IPS-15b (cell line): Measurements from ENCODE around the gene NFATC2.

Source experiments
- H3K27me3 ChIP-seq: one replicate; pipeline ENCODE4 v1.6.1; 2013; ENCODE audit warnings: low read length; ENCODE audit not compliant: control insufficient read depth, insufficient read depth
- H3K36me3 ChIP-seq: one replicate; pipeline ENCODE4 v1.6.1; 2013; ENCODE audit warnings: low read length; ENCODE audit not compliant: control insufficient read depth, insufficient read depth
- H3K4me1 ChIP-seq: one replicate; pipeline ENCODE4 v1.6.1; 2013; ENCODE audit warnings: mild to moderate bottlenecking, low read length; ENCODE audit not compliant: control insufficient read depth, insufficient read depth
- H3K4me3 ChIP-seq: one replicate; pipeline ENCODE4 v1.5.1; 2013; ENCODE audit warnings: low read depth, low read length
- H3K9ac ChIP-seq: one replicate; pipeline ENCODE4 v1.6.1; 2013; ENCODE audit warnings: low read depth, mild to moderate bottlenecking, low read length
- H3K9me3 ChIP-seq: one replicate; pipeline ENCODE4 v1.6.1; 2013; ENCODE audit warnings: mild to moderate bottlenecking, low read length; ENCODE audit not compliant: control insufficient read depth, insufficient read depth

NFATC2 gene

DNA sequence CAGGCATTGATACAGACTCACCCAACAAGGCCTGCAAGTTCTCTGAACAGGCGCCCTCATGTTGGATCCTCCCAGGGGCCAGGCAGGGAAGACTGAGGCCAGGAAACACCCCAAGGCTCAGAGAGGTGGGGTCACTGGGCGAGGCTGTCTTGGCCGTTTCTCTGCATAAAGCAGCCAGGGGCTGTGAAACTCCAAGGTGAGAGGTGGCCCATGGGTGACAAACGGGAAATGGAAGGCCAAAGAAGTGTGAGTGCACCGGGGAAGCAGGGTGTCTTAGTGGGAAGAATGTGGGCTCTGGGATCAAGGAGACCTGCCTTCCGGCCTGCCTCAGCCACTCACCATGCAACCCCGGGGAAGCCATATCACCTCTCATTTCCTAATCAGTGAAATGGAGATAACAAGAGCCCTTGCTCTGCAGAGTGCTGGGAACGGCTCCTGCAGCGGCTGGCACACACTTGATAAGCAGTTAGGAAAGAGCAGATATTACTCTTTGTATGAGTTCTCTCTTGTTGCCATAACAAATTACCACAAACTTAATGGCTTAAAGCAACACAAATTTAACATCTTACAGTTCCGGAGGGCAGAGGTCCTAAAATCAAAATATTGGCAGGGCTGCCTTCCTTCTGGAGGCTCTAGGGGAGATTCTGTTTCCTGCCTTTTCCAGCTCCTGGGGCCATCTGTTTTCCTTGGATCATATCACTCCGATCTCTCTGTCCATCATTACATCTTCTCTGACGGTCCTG, 168.6 kb downstream of the NFATC2 start:
- Histone ChIP-seq H3K9ac (no peak overlapping the region), H3K4me3 (no peak overlapping the region), H3K4me1 (no peaks in the 10 kb centered on the region), H3K9me3 (no peaks in the 10 kb centered on the region), H3K36me3 (no peaks in the 10 kb centered on the region), H3K27me3 (no peaks in the 10 kb centered on the region)

DNA sequence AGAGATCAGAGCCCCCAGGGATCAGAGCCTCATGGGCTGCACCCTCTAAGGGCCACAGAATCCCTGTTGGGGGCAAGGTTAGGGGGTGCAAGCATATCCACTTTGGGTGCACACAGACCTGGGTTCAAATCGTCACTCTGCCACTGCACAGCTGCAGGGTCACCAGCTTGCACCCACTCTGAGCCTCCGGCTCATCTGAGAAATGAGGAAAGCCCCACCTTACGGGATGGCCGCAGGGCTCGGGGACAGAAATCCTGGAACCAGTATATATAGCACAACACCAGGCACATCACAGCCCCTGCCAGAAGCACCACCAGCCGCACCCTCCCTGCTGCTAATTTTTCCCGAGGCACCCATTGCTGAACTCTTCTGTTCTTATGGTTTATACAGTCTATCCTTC, 169.6 kb downstream of the NFATC2 start:
- Histone ChIP-seq H3K4me1 (no peaks in the 10 kb centered on the region), H3K9ac (no peak overlapping the region), H3K9me3 (no peaks in the 10 kb centered on the region), H3K4me3 (no peak overlapping the region), H3K36me3 (no peaks in the 10 kb centered on the region), H3K27me3 (no peaks in the 10 kb centered on the region)

DNA sequence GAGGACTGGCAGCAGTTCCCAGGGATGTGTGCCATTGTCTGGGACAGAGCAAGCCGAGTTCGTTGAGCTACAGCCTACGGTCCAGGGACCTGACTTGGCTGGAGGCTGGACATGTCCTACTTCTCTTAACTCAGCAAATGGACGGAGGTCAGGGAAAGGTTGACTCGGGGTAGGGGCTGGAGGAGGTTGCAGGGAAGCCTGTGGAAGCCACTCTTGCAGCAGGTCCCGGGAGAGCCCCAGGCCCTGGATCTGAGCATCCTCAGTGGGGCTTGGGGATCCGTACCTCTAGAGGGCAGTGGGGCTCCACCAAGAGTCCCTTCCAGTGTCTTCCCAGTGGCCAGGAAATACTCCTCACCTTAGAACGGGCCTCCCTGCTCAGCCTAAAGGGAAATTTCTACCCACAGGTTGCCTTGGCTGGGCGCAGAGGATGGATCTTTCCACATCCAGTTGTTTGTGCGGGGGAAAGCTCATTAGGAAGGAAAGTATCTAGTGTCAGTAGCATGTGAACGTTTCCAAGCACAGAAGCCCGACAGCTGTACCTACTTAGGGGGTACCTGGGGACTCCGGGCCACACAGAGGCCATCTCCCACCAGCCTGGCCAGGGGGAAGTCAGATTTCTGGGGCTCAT, 170.2 kb downstream of the NFATC2 start:
- Histone ChIP-seq H3K36me3 (no peaks in the 10 kb centered on the region), H3K4me3 (no peak overlapping the region), H3K27me3 (no peaks in the 10 kb centered on the region), H3K9ac (no peak overlapping the region), H3K4me1 (no peaks in the 10 kb centered on the region), H3K9me3 (no peaks in the 10 kb centered on the region)

DNA sequence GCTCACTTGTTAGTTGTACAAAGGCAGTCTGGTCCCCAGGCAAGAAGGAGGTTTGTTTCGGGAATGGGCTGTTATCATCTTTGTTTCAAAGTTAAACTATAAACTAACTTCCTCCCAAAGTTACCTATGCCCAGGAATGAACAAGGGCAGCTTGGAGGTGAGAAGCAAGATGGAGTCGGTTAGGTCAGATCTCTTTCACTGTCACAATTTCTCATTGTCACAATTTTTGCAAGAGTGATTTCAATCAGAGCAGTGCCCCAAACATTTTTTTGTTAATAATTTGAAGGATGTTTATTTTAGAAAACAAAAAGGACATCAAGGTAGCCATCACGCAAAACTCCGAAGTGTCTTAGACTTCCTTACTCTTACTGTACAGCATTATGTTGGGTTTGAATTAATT, 170.8 kb downstream of the NFATC2 start:
- Histone ChIP-seq H3K36me3 (no peaks in the 10 kb centered on the region), H3K27me3 (no peaks in the 10 kb centered on the region), H3K9me3 (no peaks in the 10 kb centered on the region), H3K4me1 (no peaks in the 10 kb centered on the region), H3K9ac (no peak overlapping the region), H3K4me3 (no peak overlapping the region)

DNA sequence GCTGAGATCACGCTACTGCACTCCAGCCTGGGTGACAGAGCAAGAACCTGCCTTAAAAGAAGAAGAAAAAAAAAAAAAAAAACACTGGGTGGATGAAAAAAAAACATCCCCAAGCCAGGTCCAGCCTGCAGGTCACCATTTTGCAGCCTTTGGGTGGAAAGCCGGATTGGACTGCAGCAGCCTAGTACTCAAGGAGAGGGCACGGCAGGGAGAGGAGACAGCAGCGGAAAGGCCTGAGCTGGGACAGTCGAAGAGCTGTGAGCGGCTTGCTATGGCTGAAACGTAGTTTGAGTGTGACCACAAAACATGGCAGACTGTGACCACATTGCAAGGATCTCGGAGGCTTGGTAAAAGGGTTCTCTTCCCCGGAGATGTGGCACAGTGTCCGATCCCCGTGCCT, 173.0 kb downstream of the NFATC2 start:
- Histone ChIP-seq H3K9ac (no peak overlapping the region), H3K4me3 (no peak overlapping the region), H3K4me1 (no peaks in the 10 kb centered on the region), H3K36me3 (no peaks in the 10 kb centered on the region), H3K27me3 (no peaks in the 10 kb centered on the region), H3K9me3 (no peaks in the 10 kb centered on the region)

DNA sequence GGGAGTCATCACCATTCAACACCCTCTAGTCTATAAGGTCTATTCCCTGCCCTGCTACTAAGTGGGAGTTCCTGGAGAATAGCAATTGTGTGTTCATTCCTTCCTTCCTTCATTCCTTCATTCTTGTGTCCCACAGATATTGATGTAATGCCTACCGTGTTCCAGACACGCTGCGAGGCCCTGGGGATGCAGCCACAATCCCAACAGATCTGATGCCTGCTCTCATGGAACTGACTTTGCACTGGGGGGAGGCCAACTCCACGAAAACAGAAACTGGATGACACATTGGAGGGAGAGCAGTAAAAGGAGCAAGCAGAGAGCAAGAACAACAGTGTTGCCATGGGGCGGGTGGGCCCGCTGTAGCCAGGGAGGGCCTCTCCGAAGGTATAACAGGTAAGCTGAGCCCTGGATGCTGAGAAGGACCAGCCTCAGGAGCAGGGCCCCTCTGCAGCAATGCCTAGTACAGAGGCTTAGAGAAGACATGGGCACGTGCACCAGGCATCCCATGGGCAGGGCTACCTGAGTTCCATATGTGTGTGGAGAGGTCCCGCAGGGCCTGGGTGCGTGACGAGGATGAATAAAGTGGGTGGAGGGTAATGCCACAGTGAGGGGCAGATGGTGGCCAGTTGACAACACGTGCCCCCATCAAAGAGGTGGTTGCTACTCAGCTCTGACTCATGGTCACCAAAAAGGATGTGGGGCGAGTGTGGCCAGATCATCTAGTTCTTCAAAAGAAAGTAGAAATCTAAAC, 173.9 kb downstream of the NFATC2 start:
- Histone ChIP-seq H3K4me3 (no peak overlapping the region), H3K9me3 (no peaks in the 10 kb centered on the region), H3K36me3 (no peaks in the 10 kb centered on the region), H3K4me1 (no peaks in the 10 kb centered on the region), H3K27me3 (no peaks in the 10 kb centered on the region), H3K9ac (no peak overlapping the region)

DNA sequence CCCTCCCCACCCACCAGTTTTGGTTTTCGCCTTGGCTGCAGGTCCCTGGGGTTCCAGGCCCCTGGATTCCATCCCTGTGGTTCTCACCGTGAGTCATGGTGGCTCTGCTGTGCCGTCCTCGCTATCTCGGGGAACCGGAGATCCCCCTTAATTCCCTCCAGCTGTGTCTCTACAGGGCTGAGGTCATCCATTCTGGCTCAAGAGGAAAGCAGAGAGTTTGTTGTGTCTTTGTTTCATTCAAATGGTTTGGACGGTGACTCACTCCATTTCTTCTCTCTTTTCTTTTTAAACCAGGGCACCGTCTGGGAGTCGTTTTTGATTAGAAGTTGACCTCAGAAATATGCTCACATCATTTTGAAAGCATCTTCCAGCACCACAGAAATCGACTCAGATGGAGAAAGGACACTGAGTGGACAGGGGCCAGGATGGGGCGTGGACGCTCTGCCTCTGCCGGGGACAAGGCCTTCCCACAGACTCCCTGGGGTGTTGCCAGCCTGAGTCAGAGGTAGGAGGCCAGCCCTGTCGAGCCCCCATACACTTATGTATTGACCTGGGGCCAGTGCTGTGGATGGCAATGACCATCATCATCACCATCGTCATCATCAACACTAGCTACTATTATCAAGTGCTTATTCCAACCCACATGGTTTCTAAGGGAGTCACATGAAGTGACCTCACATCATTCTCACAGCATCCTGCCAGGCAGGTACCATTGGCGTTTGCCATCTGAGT, 176.2 kb downstream of the NFATC2 start:
- no peak overlapping the region for H3K4me3 ChIP-seq
- H3K4me1 ChIP-seq = no peaks in the 10 kb centered on the region
- no peaks in the 10 kb centered on the region for H3K36me3 ChIP-seq
- no peak overlapping the region for H3K9ac ChIP-seq
- H3K9me3 ChIP-seq = no peaks in the 10 kb centered on the region
- H3K27me3 ChIP-seq = no peaks in the 10 kb centered on the region

DNA sequence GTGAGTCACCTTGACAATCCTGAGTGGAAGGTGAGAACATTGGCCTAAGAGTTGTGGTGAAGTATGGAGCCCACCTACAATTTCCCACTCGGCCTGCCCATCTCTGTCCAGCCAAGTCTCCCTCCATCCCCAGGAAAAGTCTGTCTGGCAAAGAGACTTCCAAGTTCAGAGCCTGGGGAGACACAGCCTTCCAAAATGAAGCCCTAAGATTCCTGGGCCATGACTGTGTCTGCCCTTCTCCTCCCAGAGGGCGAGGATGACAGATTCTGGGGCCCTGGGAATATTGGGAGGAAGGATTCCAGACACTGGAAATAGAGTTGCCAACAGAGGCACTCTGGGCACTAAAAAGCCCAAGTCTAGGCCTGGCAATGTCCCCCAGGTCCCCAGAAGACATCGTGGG, 176.8 kb downstream of the NFATC2 start:
- Histone ChIP-seq H3K9me3 (no peaks in the 10 kb centered on the region), H3K4me3 (no peak overlapping the region), H3K4me1 (no peaks in the 10 kb centered on the region), H3K27me3 (no peaks in the 10 kb centered on the region), H3K9ac (no peak overlapping the region), H3K36me3 (no peaks in the 10 kb centered on the region)

DNA sequence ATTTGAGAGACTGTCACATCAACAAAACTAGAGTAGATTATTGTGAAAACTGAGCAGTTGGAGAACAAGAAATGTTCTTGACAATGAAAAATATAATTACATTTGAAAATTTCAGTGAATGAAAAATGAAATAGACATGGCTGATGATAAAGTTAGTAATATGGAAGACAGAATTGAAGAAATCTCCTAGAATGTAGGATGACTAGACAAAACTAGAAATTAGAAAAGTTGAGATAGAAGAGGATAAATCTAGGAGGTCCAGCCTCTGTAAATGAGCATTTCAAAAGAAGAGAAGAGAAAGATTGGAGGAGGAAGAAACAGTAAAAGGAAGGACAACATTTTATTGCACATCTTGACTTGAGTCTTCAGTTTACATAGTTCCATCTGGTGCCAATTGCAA, 178.7 kb downstream of the NFATC2 start:
- Histone ChIP-seq H3K36me3 (no peaks in the 10 kb centered on the region), H3K4me1 (no peaks in the 10 kb centered on the region), H3K9me3 (no peaks in the 10 kb centered on the region), H3K9ac (no peak overlapping the region), H3K27me3 (no peaks in the 10 kb centered on the region), H3K4me3 (no peak overlapping the region)

DNA sequence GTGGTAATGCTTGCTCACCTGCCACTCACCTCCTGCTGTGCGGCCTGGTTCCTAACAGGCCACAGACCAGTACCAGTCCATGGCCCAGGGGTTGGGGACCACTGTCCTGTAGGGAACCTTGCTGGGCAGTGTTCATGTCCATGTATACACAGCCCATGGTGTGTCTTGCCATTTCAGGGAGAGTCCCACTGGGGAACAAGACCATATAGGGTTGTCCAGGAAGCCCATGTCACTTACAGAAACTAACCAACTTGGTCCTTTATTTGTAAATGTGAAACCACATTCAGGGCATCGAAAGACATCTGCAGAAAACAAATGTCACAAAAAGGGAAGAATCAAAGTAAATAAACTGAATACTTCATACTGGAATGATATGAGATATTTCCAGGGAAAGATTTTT, 179.1 kb downstream of the NFATC2 start:
- Histone ChIP-seq H3K4me1 (no peaks in the 10 kb centered on the region), H3K4me3 (no peak overlapping the region), H3K9me3 (no peaks in the 10 kb centered on the region), H3K9ac (no peak overlapping the region), H3K27me3 (no peaks in the 10 kb centered on the region), H3K36me3 (no peaks in the 10 kb centered on the region)

DNA sequence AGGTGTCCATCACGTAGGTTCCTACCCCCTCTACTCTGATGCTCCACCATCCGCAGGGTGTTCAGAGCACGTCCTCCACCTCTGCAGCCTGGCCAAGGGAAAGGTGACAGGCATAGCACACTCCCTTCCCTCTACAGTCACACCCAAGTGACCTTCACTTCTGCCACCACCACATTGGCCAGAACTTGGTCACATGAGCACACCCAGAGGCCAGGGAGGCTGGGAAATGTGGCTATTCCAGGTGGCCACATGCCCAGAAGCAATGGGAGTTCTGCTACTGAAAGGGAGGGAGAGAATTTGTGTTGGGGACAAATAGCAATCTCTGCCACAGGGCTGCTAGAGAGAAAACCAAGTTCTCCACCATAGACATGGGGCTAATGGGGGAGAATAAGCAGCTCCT, 180.3 kb downstream of the NFATC2 start:
- no peaks in the 10 kb centered on the region for H3K9me3 ChIP-seq
- H3K36me3 ChIP-seq = no peaks in the 10 kb centered on the region
- no peak overlapping the region for H3K9ac ChIP-seq
- no peaks in the 10 kb centered on the region for H3K27me3 ChIP-seq
- no peak overlapping the region for H3K4me3 ChIP-seq
- H3K4me1 ChIP-seq = no peaks in the 10 kb centered on the region
